ENCODE results near the gene ARFGAP3.

ARFGAP3 gene

DNA sequence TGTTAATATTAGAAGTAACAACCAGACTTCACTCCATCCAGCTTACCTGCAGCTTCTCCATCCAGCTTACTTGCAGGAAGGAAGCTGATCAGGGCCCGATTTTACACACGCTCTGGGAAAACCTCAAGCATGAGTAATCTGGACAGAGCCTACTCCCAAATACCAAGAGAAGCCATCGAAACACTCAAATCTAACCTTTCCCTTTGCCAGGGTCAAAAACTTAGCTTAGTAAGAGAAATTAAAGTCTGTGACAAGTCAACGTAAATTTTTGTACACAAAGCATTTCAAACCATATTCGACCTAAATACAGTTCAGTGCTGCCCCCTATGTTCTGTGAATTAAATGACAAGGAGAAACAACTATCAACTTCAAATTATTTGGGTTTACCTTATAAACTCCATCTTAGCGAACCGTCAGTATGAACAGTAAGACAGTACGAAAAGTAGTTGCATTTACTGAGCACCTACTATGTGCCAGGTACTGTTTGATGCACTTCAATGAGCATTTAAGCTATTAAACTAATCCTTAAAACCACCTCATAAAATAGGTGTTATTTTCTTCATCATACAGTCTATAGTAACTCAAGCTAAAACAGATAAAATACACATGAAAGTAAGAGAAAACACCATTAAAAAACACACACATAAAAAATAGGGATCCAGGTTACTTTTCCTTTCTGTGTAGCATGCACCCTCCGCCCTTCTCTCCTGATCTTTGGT lies 36.9 kb downstream of the ARFGAP3 start:
- peak; percentile 34 for DNase-seq (ENCODE audit: low spot score)

DNA sequence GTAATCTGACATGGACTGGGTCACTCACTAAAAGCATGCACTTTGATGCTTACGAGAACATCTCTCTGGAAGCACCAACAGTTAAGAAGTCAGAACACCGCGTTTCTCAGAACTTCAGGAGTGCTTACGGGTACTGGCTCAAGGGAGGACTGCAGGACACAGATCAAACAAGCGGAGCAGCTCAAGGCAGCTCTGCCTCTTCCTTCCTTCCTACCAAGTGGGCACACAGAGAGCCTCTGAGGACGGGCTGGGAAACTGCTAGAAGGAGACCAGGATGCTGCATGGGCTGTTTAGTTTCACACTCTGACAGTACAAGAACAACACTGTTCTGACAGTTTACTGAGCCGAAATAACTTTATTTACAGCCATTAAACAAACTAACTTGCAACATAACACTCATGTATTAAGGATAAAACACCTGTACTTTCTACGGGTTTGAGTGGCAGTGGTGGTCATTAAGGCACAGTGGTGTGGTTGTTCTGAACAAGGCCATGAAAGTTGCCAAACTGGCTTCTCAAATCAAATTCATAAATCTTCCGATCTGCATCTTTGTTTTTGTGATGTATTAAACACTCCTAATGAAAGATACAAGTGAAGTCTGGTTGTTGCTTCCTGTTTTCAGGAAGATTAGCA lies 37.5 kb downstream of the ARFGAP3 start:
- DNase-seq (ENCODE audit: low spot score): no peak

DNA sequence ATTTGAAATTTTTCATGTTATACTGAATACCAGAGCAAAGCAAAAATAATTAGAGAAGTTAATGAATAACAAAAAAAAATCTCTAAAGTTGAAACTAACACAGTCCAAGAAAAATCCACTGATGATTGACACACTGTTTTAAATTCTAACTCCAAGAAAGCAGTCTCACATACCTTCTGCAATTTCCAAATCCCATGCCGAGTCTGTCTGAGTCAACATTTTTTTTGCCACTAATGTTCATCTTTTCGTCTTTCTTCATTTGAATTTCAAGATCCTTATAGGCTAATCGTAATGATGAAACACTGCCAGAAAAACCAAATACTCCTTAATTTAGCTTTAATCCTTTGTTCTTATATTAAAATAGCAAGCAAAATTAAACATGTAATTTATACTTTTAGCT lies 39.5 kb downstream of the ARFGAP3 start:
- no peak for DNase-seq (ENCODE audit: low spot score)

DNA sequence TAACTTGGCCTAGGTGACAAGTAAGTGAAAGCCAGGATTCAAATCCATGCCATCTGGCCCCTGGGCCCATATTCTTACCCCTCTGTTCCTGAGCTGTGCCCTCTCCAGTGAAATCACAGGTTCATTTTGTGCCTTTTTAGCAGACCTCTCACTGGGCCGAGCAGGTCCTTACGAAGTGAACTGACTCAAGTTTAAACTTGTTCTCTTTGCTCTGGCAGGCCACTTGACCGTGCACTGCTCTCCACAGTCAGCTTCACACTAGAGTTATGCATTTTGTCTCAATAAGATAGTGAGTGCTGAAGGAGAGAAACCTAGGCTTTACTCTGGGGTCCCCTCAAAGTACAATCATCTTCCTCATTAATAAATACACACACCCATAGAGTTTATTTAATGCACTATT lies 40.7 kb downstream of the ARFGAP3 start:
- DNase-seq (ENCODE audit: low spot score): no peak

DNA sequence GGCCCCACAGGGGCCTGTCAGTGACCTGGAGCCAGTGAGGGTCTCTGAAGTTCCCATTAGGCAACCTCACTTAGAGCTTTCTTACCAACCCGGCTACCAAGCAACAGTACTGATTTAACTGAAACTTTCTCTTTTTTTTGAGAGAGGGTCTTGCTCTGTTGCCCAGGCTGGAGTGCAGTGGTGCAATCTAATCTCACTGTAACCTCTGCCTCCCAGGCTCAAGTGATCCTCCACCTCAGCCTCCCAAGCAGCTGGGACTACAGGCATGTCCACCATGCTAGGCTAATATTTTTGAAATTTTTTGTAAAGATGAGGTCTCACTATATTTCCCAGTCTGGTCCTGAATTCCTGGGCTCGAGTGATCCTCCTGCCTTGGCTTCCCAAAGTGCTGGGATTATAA lies 42.5 kb downstream of the ARFGAP3 start:
- DNase-seq (ENCODE audit: low spot score): no peak

GRCh38 chr22:42814215-42814614 lies 42.9 kb downstream of the ARFGAP3 start:
- DNase-seq (ENCODE audit: low spot score): no peak

DNA sequence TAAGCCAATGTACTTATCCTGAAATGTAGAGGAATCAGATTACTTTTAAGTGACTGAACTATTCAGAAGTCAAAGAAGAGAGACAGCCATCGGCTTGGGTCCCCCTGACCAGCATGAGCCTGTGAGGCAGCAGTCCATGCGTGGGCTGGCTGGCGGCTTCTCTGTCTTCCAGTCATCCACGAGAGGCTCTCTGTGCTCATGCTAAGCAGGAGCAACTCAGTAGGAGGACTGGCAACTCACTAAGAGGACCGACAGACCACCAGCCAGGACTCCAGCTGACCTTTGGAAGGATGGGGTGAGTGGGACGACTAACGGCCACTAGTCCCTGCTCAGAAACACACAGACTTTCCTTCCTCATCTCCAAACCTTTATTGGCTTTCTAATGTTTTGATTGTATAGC lies 43.6 kb downstream of the ARFGAP3 start:
- no peak for DNase-seq (ENCODE audit: low spot score)

DNA sequence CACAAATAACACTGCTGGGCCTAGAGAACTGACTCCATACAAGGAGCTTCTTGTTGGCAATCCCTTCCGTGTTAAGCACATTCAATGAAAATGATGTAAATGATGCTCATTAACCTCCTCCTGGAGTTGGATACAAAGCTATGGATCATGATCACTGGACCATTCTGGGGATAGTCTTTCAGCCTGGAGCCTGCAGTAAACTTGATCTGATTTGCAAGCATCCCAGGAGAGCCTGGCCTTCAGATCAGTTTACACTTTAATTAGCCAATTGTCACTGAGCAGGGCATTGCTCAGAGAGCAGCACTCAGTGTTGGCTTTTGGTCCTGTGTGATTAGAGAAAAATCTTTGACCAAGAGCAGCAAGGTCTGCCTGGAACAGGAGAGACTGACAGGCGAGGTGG lies 45.6 kb downstream of the ARFGAP3 start:
- DNase-seq (ENCODE audit: low spot score): no peak

GRCh38 chr22:42808521-42808920 lies 48.6 kb downstream of the ARFGAP3 start:
- DNase-seq (ENCODE audit: low spot score): no peak

- no peak for DNase-seq (ENCODE audit: low spot score)
These were observed 49.9 kb downstream of the ARFGAP3 start for GRCh38 chr22:42807185-42807584.

- no peak for DNase-seq (ENCODE audit: low spot score)
These were observed 50.9 kb downstream of the ARFGAP3 start for GRCh38 chr22:42805998-42806830.

GRCh38 chr22:42805016-42805997 lies 51.8 kb downstream of the ARFGAP3 start:
- DNase-seq (ENCODE audit: low spot score): no peak

DNA sequence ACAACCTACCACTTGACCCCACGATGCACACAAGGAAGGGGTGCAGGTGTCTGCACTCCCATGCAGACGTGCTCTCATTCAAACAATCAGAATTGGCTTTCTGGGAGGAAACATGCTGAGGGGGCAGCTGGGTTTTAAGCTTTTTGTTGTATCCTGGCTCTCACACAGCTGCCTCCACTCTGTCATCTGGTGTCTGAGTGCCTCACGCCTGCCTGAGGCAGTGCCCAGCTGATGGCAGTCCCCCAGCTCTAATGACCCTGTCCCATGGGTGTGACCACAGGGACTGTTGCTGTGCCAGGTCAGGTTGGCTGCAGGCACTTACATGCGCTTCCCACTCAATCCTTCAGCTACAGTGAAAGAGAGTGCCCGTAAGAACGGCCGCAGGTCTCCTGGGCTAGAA lies 53.7 kb downstream of the ARFGAP3 start:
- no peak for DNase-seq (ENCODE audit: low spot score)

DNA sequence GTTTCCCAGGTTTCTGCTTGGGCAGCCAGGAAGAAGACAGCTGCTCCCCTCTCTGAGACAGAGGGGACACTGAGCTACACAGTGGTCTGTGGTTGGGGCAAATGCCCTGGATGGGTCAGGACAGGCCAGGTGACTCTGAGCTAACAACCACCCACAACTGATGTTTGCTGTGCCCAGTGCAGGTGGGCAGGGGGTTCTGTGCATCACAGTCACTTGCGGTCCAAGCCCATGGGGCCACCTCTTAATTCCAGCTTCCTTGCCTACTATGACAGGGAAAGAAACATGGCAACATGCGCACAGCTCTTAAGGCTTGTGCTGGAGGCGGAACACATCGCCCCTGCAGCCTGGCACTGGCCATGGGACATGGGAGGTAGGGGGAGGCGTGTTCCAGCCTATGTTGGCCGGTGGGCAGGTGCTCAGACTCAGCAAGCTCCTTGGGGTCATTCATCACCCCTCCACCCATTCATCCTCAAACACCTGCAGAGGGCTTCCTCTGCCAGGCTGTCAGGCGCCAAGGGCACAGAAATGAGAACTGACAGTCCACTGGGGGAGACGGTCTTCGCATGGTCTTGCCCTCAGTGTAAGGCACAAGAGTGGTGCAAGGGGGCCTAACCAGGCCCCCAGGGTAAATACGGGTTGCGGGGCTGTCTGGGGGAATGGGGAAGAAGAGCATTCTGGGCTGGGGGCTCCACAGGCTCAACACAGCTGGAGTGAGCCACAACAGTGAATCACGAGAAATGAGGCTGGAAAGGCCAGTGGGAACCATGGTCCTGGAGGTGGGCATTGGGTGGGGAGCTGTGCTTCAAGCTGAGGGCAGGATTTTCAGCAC lies 55.6 kb downstream of the ARFGAP3 start:
- DNase-seq (ENCODE audit: low spot score): no peak

DNA sequence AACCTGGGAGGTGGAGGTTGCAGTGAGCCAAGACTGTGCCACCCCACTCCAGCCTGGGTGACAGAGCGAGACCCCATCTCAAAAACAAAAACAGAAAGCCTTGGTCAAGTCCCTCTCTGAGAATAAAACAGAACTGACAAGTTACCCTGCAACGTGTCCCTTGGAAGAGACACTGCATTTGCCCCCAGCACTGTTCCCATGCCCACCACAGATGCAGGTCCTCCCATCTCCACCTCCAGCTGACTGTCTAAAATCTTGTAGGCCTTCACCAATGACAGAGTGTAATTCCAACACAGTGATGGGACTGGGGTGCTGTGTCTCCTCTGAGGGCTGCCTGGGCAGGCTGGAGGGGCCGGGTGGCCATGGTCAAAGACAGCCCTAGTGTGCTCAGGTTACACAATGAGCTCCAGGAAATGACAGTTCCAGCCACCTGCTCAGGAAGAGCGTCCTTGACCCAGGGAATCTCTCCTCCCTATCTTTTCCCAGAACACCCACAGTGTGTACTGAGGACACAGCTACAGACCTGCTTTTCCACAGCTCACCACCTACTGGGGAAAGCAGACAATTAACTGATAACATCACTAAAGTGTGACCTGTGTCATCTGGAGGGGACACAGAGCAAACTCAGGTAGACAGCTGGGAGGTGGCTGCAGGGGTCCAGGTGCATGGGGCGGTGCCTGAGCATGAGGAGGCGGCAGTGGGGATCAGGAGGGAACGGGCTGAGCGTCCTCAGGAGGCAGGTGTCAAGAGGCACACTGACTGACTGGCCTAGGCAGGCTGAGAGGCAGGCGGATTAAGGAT lies 56.4 kb downstream of the ARFGAP3 start:
- DNase-seq (ENCODE audit: low spot score): no peak

GRCh38 chr22:42799461-42800405 lies 57.3 kb downstream of the ARFGAP3 start:
- DNase-seq (ENCODE audit: low spot score): peak; percentile 4

DNA sequence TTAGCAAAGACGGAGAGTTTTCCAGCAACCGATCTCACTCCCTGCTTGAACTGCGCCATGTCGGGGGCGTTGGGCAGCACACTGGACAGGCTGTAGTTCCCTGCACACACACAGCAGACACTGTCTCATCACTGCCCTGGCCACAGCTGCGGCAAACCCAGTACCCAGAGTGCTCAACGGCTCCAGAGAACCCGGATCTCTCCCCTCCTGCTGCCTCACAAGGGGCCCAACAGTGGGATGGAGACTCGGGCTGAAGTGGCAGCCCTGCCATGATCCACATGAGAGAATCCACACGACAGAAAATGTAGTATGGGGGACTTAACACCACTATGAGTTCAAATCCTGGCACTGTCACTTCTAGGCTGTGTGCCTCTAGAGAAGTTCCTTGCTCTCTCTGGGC lies 58.0 kb downstream of the ARFGAP3 start:
- DNase-seq (ENCODE audit: low spot score): no peak

- no peak for DNase-seq (ENCODE audit: low spot score)
These were observed 60.1 kb downstream of the ARFGAP3 start for GRCh38 chr22:42797011-42797410.

- DNase-seq (ENCODE audit: low spot score): no peak
These were observed 61.0 kb downstream of the ARFGAP3 start for GRCh38 chr22:42796081-42796480.
